Measurements from ENCODE around the gene INSR.

Gene INSR

GRCh38 chr19:7083076-7083956 is 210.9 kb downstream of the INSR start:
- peaks cover 59 to 67% of the 10 kb centered on the region in 2 donors for H3K36me3 ChIP-seq (ENCODE audit: control insufficient read depth in 1 of 2, insufficient read depth in 2 of 2, low read length in 2 of 2)
- H3K4me1 ChIP-seq (ENCODE audit: control insufficient read depth in 1 of 2, insufficient read depth in 2 of 2, low read length in 2 of 2): no peaks in the 10 kb centered on the region
- no peak overlapping the region for H3K27ac ChIP-seq (ENCODE audit: low read depth, low read length)
- no peaks in the 10 kb centered on the region for H3K27me3 ChIP-seq (ENCODE audit: control insufficient read depth in 1 of 2, insufficient read depth in 2 of 2, low read length in 2 of 2)
- no peak overlapping the region for H3K9ac ChIP-seq (ENCODE audit: low read depth in 1 of 2, low read length in 2 of 2)
- H3K9me3 ChIP-seq (ENCODE audit: control insufficient read depth in 1 of 2, low read length in 2 of 2): peaks cover 81 to 93% of the 10 kb centered on the region in 2 donors
- H3K4me3 ChIP-seq (ENCODE audit: low read depth in 1 of 2, low read length in 2 of 2): peak overlapping the region; percentile 33 to 48

- H3K36me3 ChIP-seq (ENCODE audit: control insufficient read depth in 1 of 2, insufficient read depth in 2 of 2, low read length in 2 of 2): peaks cover 84 to 97% of the 10 kb centered on the region in 2 donors
- peaks cover 57% of the 10 kb centered on the region in 2 donors for H3K9me3 ChIP-seq (ENCODE audit: control insufficient read depth in 1 of 2, low read length in 2 of 2)
Measured at GRCh38 chr19:7078008-7078407, 216.2 kb downstream of the INSR start.

GRCh38 chr19:7076151-7076550 is 218.1 kb downstream of the INSR start:
- H3K4me1 ChIP-seq (ENCODE audit: control insufficient read depth in 1 of 2, insufficient read depth in 2 of 2, low read length in 2 of 2): no peaks in the 10 kb centered on the region
- H3K9me3 ChIP-seq (ENCODE audit: control insufficient read depth in 1 of 2, low read length in 2 of 2): peaks cover 38 to 39% of the 10 kb centered on the region in 2 donors
- no peak overlapping the region for H3K9ac ChIP-seq (ENCODE audit: low read depth in 1 of 2, low read length in 2 of 2)
- no peak overlapping the region for H3K4me3 ChIP-seq (ENCODE audit: low read depth in 1 of 2, low read length in 2 of 2)
- peaks cover 73 to 91% of the 10 kb centered on the region in 2 donors for H3K36me3 ChIP-seq (ENCODE audit: control insufficient read depth in 1 of 2, insufficient read depth in 2 of 2, low read length in 2 of 2)
- H3K27ac ChIP-seq (ENCODE audit: low read depth, low read length): no peak overlapping the region
- H3K27me3 ChIP-seq (ENCODE audit: control insufficient read depth in 1 of 2, insufficient read depth in 2 of 2, low read length in 2 of 2): no peaks in the 10 kb centered on the region

More at GRCh38 chr19:7078008-7078407, 216.2 kb downstream of the INSR start:
- Histone ChIP-seq H3K4me3 (ENCODE audit: low read depth in 1 of 2, low read length in 2 of 2) (no peak overlapping the region), H3K27me3 (ENCODE audit: control insufficient read depth in 1 of 2, insufficient read depth in 2 of 2, low read length in 2 of 2) (no peaks in the 10 kb centered on the region), H3K4me1 (ENCODE audit: control insufficient read depth in 1 of 2, insufficient read depth in 2 of 2, low read length in 2 of 2) (no peaks in the 10 kb centered on the region), H3K9ac (ENCODE audit: low read depth in 1 of 2, low read length in 2 of 2) (no peak overlapping the region), H3K27ac (ENCODE audit: low read depth, low read length) (no peak overlapping the region)

- no peak overlapping the region for H3K9ac ChIP-seq (ENCODE audit: low read depth in 1 of 2, low read length in 2 of 2)
- no peaks in the 10 kb centered on the region for H3K27me3 ChIP-seq (ENCODE audit: control insufficient read depth in 1 of 2, insufficient read depth in 2 of 2, low read length in 2 of 2)
- peaks cover 25% of the 10 kb centered on the region in 2 donors for H3K9me3 ChIP-seq (ENCODE audit: control insufficient read depth in 1 of 2, low read length in 2 of 2)
Measured at GRCh38 chr19:7074705-7075282, 219.4 kb downstream of the INSR start.

GRCh38 chr19:7072541-7072940 is 221.7 kb downstream of the INSR start:
- Histone ChIP-seq H3K4me1 (ENCODE audit: control insufficient read depth in 1 of 2, insufficient read depth in 2 of 2, low read length in 2 of 2) (peaks cover 7 to 8% of the 10 kb centered on the region in 2 donors), H3K27ac (ENCODE audit: low read depth, low read length) (no peak overlapping the region), H3K4me3 (ENCODE audit: low read depth in 1 of 2, low read length in 2 of 2) (no peak overlapping the region), H3K36me3 (ENCODE audit: control insufficient read depth in 1 of 2, insufficient read depth in 2 of 2, low read length in 2 of 2) (peaks cover 43 to 55% of the 10 kb centered on the region in 2 donors), H3K27me3 (ENCODE audit: control insufficient read depth in 1 of 2, insufficient read depth in 2 of 2, low read length in 2 of 2) (no peaks in the 10 kb centered on the region), H3K9ac (ENCODE audit: low read depth in 1 of 2, low read length in 2 of 2) (no peak overlapping the region), H3K9me3 (ENCODE audit: control insufficient read depth in 1 of 2, low read length in 2 of 2) (peaks cover 5 to 14% of the 10 kb centered on the region in 2 donors)

More at GRCh38 chr19:7074705-7075282, 219.4 kb downstream of the INSR start:
- no peak overlapping the region for H3K4me3 ChIP-seq (ENCODE audit: low read depth in 1 of 2, low read length in 2 of 2)
- no peak overlapping the region for H3K27ac ChIP-seq (ENCODE audit: low read depth, low read length)
- peaks cover 7 to 8% of the 10 kb centered on the region in 2 donors for H3K4me1 ChIP-seq (ENCODE audit: control insufficient read depth in 1 of 2, insufficient read depth in 2 of 2, low read length in 2 of 2)
- peaks cover 60 to 77% of the 10 kb centered on the region in 2 donors for H3K36me3 ChIP-seq (ENCODE audit: control insufficient read depth in 1 of 2, insufficient read depth in 2 of 2, low read length in 2 of 2)

- peaks cover 7 to 8% of the 10 kb centered on the region in 2 donors for H3K4me1 ChIP-seq (ENCODE audit: control insufficient read depth in 1 of 2, insufficient read depth in 2 of 2, low read length in 2 of 2)
- H3K9ac ChIP-seq (ENCODE audit: low read depth in 1 of 2, low read length in 2 of 2): peak overlapping the region; percentile 73 to 82
- H3K27me3 ChIP-seq (ENCODE audit: control insufficient read depth in 1 of 2, insufficient read depth in 2 of 2, low read length in 2 of 2): no peaks in the 10 kb centered on the region
- H3K36me3 ChIP-seq (ENCODE audit: control insufficient read depth in 1 of 2, insufficient read depth in 2 of 2, low read length in 2 of 2): peaks cover 19 to 28% of the 10 kb centered on the region in 2 donors
- H3K27ac ChIP-seq (ENCODE audit: low read depth, low read length): peak overlapping the region; percentile 85
- peaks cover 0 to 2% of the 10 kb centered on the region in 2 donors for H3K9me3 ChIP-seq (ENCODE audit: control insufficient read depth in 1 of 2, low read length in 2 of 2)
- H3K4me3 ChIP-seq (ENCODE audit: low read depth in 1 of 2, low read length in 2 of 2): peak overlapping the region; percentile 90 to 100
Measured at GRCh38 chr19:7069904-7070226, 224.3 kb downstream of the INSR start.

GRCh38 chr19:7069042-7069903 is 224.9 kb downstream of the INSR start, which contains the start of gene ZNF557:
TSS of gene ZNF557 (plus strand) at chr19:7069703. CDS start at chr19:7075075, 5,372 bp downstream.
- Histone ChIP-seq H3K9me3 (ENCODE audit: control insufficient read depth in 1 of 2, low read length in 2 of 2) (no peaks in the 10 kb centered on the region), H3K36me3 (ENCODE audit: control insufficient read depth in 1 of 2, insufficient read depth in 2 of 2, low read length in 2 of 2) (peaks cover 14 to 22% of the 10 kb centered on the region in 2 donors), H3K27me3 (ENCODE audit: control insufficient read depth in 1 of 2, insufficient read depth in 2 of 2, low read length in 2 of 2) (no peaks in the 10 kb centered on the region), H3K4me3 (ENCODE audit: low read depth in 1 of 2, low read length in 2 of 2) (peak within 1 kb of the TSS; percentile 90 to 100), H3K4me1 (ENCODE audit: control insufficient read depth in 1 of 2, insufficient read depth in 2 of 2, low read length in 2 of 2) (peaks cover 7 to 8% of the 10 kb centered on the region in 2 donors), H3K27ac (ENCODE audit: low read depth, low read length) (peak within 1 kb of the TSS; percentile 85), H3K9ac (ENCODE audit: low read depth in 1 of 2, low read length in 2 of 2) (peak within 1 kb of the TSS; percentile 73 to 82)

- Histone ChIP-seq H3K27ac (ENCODE audit: low read depth, low read length) (no peak overlapping the region), H3K36me3 (ENCODE audit: control insufficient read depth in 1 of 2, insufficient read depth in 2 of 2, low read length in 2 of 2) (peaks cover 10 to 18% of the 10 kb centered on the region in 2 donors), H3K9ac (ENCODE audit: low read depth in 1 of 2, low read length in 2 of 2) (no peak overlapping the region), H3K4me3 (ENCODE audit: low read depth in 1 of 2, low read length in 2 of 2) (peak overlapping the region; percentile 40 to 50), H3K9me3 (ENCODE audit: control insufficient read depth in 1 of 2, low read length in 2 of 2) (no peaks in the 10 kb centered on the region), H3K27me3 (ENCODE audit: control insufficient read depth in 1 of 2, insufficient read depth in 2 of 2, low read length in 2 of 2) (no peaks in the 10 kb centered on the region), H3K4me1 (ENCODE audit: control insufficient read depth in 1 of 2, insufficient read depth in 2 of 2, low read length in 2 of 2) (peaks cover 7 to 8% of the 10 kb centered on the region in 2 donors)
Measured at GRCh38 chr19:7068599-7068998, 225.6 kb downstream of the INSR start.

GRCh38 chr19:7067716-7068115 is 226.5 kb downstream of the INSR start:
- H3K4me1 ChIP-seq (ENCODE audit: control insufficient read depth in 1 of 2, insufficient read depth in 2 of 2, low read length in 2 of 2): peaks cover 7 to 8% of the 10 kb centered on the region in 2 donors
- H3K9ac ChIP-seq (ENCODE audit: low read depth in 1 of 2, low read length in 2 of 2): no peak overlapping the region
- no peaks in the 10 kb centered on the region for H3K9me3 ChIP-seq (ENCODE audit: control insufficient read depth in 1 of 2, low read length in 2 of 2)
- H3K27me3 ChIP-seq (ENCODE audit: control insufficient read depth in 1 of 2, insufficient read depth in 2 of 2, low read length in 2 of 2): no peaks in the 10 kb centered on the region
- no peak overlapping the region for H3K27ac ChIP-seq (ENCODE audit: low read depth, low read length)
- H3K36me3 ChIP-seq (ENCODE audit: control insufficient read depth in 1 of 2, insufficient read depth in 2 of 2, low read length in 2 of 2): peaks cover 5 to 9% of the 10 kb centered on the region in 2 donors
- H3K4me3 ChIP-seq (ENCODE audit: low read depth in 1 of 2, low read length in 2 of 2): no peak overlapping the region
